MM.1S (cell line): ENCODE measurements around the gene MELTF.

Experiments
- DNase-seq: peaks from one replicate; pipeline ENCODE4 v3.0.0-alpha.2; 2015
- H2AFZ ChIP-seq: fragments of 300-600 bp; sonication (generic); 2 replicates; pipeline ENCODE4 v1.6.0; 2016; ENCODE audit warnings: antibody characterized with exemption, low read length
- H3F3A ChIP-seq: fragments of 300-600 bp; sonication (generic); 2 replicates; pipeline ENCODE4 v1.6.1; 2016; ENCODE audit warnings: mild to moderate bottlenecking, antibody characterized with exemption, low read length, moderate library complexity, mixed read lengths; ENCODE audit not compliant: insufficient read depth
- H3K27ac ChIP-seq: fragments of 300-600 bp; sonication (generic); 2 replicates; pipeline ENCODE4 v1.5.1; 2016; ENCODE audit warnings: mild to moderate bottlenecking, low read length
- H3K27me3 ChIP-seq: fragments of 300-600 bp; sonication (generic); replicated peaks from 2 replicates; pipeline ENCODE4 v1.6.0; 2016; ENCODE audit warnings: low read length; ENCODE audit not compliant: insufficient read depth
- H3K36me3 ChIP-seq: fragments of 300-600 bp; sonication (generic); replicated peaks from 2 replicates; pipeline ENCODE4 v1.6.1; 2016; ENCODE audit warnings: mild to moderate bottlenecking, low read length, mixed read lengths; ENCODE audit not compliant: insufficient read depth
- H3K4me1 ChIP-seq: fragments of 300-600 bp; sonication (generic); 2 replicates; pipeline ENCODE4 v1.6.1; 2016; ENCODE audit warnings: low read length, mixed read lengths
- H3K4me2 ChIP-seq: fragments of 300-600 bp; sonication (generic); 2 replicates; pipeline ENCODE4 v1.6.0; 2016; ENCODE audit warnings: low read depth, low read length
- H3K4me3 ChIP-seq: fragments of 300-600 bp; sonication (generic); 2 replicates; pipeline ENCODE4 v1.5.1; 2016; ENCODE audit warnings: low read length, mixed read lengths
- H3K79me2 ChIP-seq: fragments of 300-600 bp; sonication (generic); 2 replicates; pipeline ENCODE4 v1.6.1; 2016; ENCODE audit warnings: mixed run types, low read length, mixed read lengths
- H3K9ac ChIP-seq: fragments of 300-600 bp; sonication (generic); 2 replicates; pipeline ENCODE4 v1.6.1; 2016; ENCODE audit warnings: low read length, mixed read lengths
- H3K9me2 ChIP-seq: fragments of 300-600 bp; sonication (generic); replicated peaks from 2 replicates; pipeline ENCODE4 v1.6.1; 2016; ENCODE audit warnings: mild to moderate bottlenecking, low read length, mixed read lengths; ENCODE audit not compliant: insufficient read depth
- H3K9me3 ChIP-seq: fragments of 300-600 bp; sonication (generic); replicated peaks from 2 replicates; pipeline ENCODE4 v1.6.1; 2016; ENCODE audit warnings: mild to moderate bottlenecking, low read length, mixed read lengths; ENCODE audit not compliant: insufficient read depth
- H4K20me1 ChIP-seq: fragments of 300-600 bp; sonication (generic); 2 replicates; pipeline ENCODE4 v1.6.1; 2016; ENCODE audit warnings: mild to moderate bottlenecking, low read length, moderate library complexity, mixed read lengths; ENCODE audit not compliant: insufficient read depth
- EZH2 ChIP-seq: fragments of 300-600 bp; sonication (generic); optimal IDR thresholded peaks from 2 replicates; pipeline ENCODE3; 2017; ENCODE audit warnings: low read depth, mild to moderate bottlenecking, antibody characterized with exemption, low read length, mixed read lengths
- EZH2phosphoT487 ChIP-seq: fragments of 300-600 bp; sonication (generic); IDR thresholded peaks from 2 replicates; pipeline ENCODE4 v1.6.1; 2018; ENCODE audit warnings: antibody characterized with exemption, low read length
- TF ChIP-seq, protein P1 (sequence below): fragments of 300-600 bp; sonication (generic); IDR thresholded peaks from 2 replicates; pipeline ENCODE4 v1.5.1; 2016; ENCODE audit warnings: antibody characterized with exemption, low read length, mixed read lengths

MELTF gene

DNA sequence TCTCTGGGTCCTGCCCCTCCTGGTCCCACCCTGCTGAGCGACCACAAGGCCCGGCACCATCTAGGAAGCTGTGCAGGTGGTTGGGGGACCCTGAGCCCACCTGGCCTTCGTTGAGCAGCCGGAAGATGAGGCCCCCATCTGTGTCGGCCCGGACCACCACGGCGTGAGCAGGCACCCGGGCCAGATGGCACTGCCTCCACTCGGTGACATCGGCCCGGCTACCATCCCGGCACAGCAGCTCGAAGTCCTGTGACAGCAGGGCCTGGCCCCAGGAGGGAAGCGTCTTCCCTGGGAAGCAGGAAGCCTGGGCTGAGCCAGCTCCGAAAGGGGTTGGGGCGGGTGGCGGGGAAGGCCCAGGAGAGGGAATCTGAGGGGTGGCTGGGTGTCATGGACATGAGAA is 12.6 kb downstream of the MELTF start:
- TF ChIP-seq, protein P1, sequence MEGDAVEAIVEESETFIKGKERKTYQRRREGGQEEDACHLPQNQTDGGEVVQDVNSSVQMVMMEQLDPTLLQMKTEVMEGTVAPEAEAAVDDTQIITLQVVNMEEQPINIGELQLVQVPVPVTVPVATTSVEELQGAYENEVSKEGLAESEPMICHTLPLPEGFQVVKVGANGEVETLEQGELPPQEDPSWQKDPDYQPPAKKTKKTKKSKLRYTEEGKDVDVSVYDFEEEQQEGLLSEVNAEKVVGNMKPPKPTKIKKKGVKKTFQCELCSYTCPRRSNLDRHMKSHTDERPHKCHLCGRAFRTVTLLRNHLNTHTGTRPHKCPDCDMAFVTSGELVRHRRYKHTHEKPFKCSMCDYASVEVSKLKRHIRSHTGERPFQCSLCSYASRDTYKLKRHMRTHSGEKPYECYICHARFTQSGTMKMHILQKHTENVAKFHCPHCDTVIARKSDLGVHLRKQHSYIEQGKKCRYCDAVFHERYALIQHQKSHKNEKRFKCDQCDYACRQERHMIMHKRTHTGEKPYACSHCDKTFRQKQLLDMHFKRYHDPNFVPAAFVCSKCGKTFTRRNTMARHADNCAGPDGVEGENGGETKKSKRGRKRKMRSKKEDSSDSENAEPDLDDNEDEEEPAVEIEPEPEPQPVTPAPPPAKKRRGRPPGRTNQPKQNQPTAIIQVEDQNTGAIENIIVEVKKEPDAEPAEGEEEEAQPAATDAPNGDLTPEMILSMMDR = no peak
- TF ChIP-seq EZH2phosphoT487 = no peak
- TF ChIP-seq EZH2 = no peak
- Histone ChIP-seq H4K20me1 (no peaks in the 10 kb centered on the region), H3K9ac (no peak overlapping the region)

DNA sequence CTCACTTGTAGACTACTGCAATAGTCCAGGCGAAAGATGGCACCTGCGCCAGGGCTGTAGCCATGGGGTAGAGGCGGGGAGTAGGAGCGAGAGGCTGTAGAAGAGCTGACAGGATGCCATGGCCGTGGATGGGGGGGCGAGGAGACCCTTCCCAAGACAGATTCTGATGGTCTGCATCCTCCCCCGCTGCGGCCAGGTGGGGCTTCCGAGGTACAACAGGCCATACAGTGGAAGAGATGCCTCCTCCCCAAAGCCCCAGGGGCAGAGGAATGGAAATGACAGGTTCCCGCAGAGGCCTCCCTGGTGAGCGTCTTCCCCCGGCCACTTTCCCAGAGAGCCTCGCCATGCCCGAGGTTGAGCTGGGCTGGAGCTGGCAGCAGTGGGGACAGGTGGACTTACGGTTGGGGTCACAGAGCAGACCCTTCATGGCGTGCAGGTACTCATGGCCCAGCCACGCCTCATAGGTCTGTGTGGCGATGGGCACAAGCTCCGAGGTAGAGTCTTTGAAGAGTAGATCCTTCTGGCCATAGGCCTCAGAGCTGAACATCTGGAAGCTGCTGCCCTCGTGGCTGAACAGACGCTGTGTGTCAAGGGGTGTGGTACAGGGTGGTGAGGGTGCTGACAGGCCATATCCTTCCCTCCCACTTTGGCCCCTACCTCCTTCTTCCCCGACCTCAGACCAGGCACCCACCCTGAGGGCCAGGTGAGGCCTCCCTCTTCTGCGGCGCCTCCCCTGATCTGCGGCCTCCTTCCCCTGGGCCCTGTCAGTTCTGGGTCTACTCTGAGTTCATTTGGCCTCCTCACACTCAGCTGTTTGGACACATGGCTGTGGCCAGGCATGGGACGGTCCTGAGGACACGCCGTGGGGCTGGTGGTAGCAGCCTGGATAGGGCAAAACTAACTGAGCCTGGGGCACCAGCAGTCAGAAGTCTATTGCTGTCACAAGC is 13.6 kb downstream of the MELTF start:
- Histone ChIP-seq H3K4me3 (no peak overlapping the region), H3K79me2 (no peaks in the 10 kb centered on the region), H4K20me1 (no peaks in the 10 kb centered on the region), H3F3A (no peaks in the 10 kb centered on the region), H3K4me2 (no peak overlapping the region), H3K27me3 (no peaks in the 10 kb centered on the region), H3K27ac (no peak overlapping the region), H3K9ac (no peak overlapping the region), H3K36me3 (no peaks in the 10 kb centered on the region), H2AFZ (no peak overlapping the region), H3K9me3 (no peaks in the 10 kb centered on the region), H3K4me1 (no peaks in the 10 kb centered on the region), H3K9me2 (no peaks in the 10 kb centered on the region)
- DNase-seq = no peak
- TF ChIP-seq, protein P1 = no peak
- TF ChIP-seq EZH2 (no peak), EZH2phosphoT487 (no peak)

More for the DNA sequence above, 12.6 kb downstream of the MELTF start:
- Histone ChIP-seq H3K4me3 (no peak overlapping the region), H3K4me1 (no peaks in the 10 kb centered on the region), H3K36me3 (no peaks in the 10 kb centered on the region), H2AFZ (no peak overlapping the region), H3K9me3 (no peaks in the 10 kb centered on the region), H3K4me2 (no peak overlapping the region), H3F3A (no peaks in the 10 kb centered on the region), H3K9me2 (no peaks in the 10 kb centered on the region), H3K27ac (no peak overlapping the region), H3K79me2 (no peaks in the 10 kb centered on the region), H3K27me3 (no peaks in the 10 kb centered on the region)
- DNase-seq = no peak

DNA sequence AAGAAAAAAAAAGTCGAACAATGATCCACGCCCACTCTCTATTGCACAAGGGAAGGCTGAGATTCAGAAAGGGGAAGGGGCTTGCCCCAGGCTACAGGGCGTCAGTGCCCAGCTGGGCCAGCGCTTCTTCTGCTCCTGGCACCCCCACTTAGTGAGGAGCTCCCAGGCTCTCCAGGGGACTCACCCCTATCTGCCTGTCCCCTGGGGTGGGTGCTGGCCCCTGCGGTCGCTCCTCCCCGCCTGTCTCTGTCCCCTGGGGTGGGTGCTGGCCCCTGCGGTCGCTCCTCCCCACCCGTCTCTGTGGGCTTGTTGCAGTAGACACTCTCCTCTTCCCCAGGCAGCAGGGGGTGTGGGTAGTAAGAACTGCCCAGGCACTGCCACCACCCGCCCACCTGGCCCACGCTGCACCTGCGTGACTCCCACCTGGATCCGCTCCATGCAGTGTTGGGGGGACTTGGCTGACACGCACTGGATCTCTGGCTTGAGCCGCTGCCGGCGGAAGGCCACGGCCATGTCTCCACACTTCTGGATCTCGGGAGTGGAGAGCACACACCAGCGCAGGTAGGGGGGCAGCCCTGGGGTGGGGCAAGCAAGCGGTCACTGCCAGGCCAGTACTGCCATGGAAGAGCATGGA is 14.6 kb downstream of the MELTF start:
- no peaks in the 10 kb centered on the region for H3K36me3 ChIP-seq
- H3K27me3 ChIP-seq = no peaks in the 10 kb centered on the region
- no peaks in the 10 kb centered on the region for H3K9me2 ChIP-seq
- H3K4me1 ChIP-seq = no peaks in the 10 kb centered on the region
- H2AFZ ChIP-seq = no peak overlapping the region
- no peaks in the 10 kb centered on the region for H4K20me1 ChIP-seq
- no peaks in the 10 kb centered on the region for H3K79me2 ChIP-seq
- H3K4me2 ChIP-seq = no peak overlapping the region
- DNase-seq = no peak
- no peaks in the 10 kb centered on the region for H3F3A ChIP-seq
- H3K4me3 ChIP-seq = no peak overlapping the region
- no peak overlapping the region for H3K9ac ChIP-seq
- no peak overlapping the region for H3K27ac ChIP-seq
- H3K9me3 ChIP-seq = no peaks in the 10 kb centered on the region
- TF ChIP-seq EZH2phosphoT487 (no peak), EZH2 (no peak)
- TF ChIP-seq, protein P1 = no peak
